ENCODE measurements around the gene RPS3. TPM values are rescaled to one million over a fixed set of nuclear protein-coding genes. Genes with fewer than 3 reads are reported as not detected.

Gene RPS3
- total and polyA plus RNA-seq, 9 of the 15 experiments (the other 6 are each of a cell fraction or from before 2014, with no cell fraction given), result 2,700 to 5,771 (median 3,679) TPM

- TF ChIP-seq, protein P1, sequence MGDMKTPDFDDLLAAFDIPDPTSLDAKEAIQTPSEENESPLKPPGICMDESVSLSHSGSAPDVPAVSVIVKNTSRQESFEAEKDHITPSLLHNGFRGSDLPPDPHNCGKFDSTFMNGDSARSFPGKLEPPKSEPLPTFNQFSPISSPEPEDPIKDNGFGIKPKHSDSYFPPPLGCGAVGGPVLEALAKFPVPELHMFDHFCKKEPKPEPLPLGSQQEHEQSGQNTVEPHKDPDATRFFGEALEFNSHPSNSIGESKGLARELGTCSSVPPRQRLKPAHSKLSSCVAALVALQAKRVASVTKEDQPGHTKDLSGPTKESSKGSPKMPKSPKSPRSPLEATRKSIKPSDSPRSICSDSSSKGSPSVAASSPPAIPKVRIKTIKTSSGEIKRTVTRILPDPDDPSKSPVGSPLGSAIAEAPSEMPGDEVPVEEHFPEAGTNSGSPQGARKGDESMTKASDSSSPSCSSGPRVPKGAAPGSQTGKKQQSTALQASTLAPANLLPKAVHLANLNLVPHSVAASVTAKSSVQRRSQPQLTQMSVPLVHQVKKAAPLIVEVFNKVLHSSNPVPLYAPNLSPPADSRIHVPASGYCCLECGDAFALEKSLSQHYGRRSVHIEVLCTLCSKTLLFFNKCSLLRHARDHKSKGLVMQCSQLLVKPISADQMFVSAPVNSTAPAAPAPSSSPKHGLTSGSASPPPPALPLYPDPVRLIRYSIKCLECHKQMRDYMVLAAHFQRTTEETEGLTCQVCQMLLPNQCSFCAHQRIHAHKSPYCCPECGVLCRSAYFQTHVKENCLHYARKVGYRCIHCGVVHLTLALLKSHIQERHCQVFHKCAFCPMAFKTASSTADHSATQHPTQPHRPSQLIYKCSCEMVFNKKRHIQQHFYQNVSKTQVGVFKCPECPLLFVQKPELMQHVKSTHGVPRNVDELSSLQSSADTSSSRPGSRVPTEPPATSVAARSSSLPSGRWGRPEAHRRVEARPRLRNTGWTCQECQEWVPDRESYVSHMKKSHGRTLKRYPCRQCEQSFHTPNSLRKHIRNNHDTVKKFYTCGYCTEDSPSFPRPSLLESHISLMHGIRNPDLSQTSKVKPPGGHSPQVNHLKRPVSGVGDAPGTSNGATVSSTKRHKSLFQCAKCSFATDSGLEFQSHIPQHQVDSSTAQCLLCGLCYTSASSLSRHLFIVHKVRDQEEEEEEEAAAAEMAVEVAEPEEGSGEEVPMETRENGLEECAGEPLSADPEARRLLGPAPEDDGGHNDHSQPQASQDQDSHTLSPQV (IDR thresholded peaks at IDR 0.05), result no peak
- TF ChIP-seq C11orf30 (IDR thresholded peaks at IDR 0.05; ENCODE audit: low read depth) (no peak), KLF16 (IDR thresholded peaks at IDR 0.05) (0 out of 2 replicates have a peak, but pooled peaks have one; percentile 20), PHB2 (IDR thresholded peaks at IDR 0.05; ENCODE audit: low read depth) (no peak), ZNF263 (CRISPR knock-in tag; IDR thresholded peaks at IDR 0.05; ENCODE audit: borderline replicate concordance) (no peak), TCF3 (CRISPR knock-in tag; IDR thresholded peaks at IDR 0.05) (peak; percentile 93), ZNF197 (CRISPR knock-in tag; IDR thresholded peaks at IDR 0.05; ENCODE audit: low read depth) (no peak), PML (IDR thresholded peaks at IDR 0.05; ENCODE audit: low read length) (no peak), ZNF780A (CRISPR knock-in tag; IDR thresholded peaks at IDR 0.05) (no peak), PHF8 (IDR thresholded peaks at IDR 0.05; ENCODE audit: borderline replicate concordance, low read length) (no peak), KLF10 (CRISPR knock-in tag; IDR thresholded peaks at IDR 0.05) (no peak), ZFP1 (CRISPR knock-in tag; IDR thresholded peaks at IDR 0.05) (no peak), UBTF (IDR thresholded peaks at IDR 0.05; ENCODE audit: borderline replicate concordance in 1 of 2, low read depth in 2 of 2, low read length in 2 of 2) (no peak), MCM7 (IDR thresholded peaks at IDR 0.05) (no peak), PHB (CRISPR knock-in tag; IDR thresholded peaks at IDR 0.05) (no peak), CHD2 (IDR thresholded peaks at IDR 0.05; ENCODE audit: low read depth, low read length) (no peak), TFAM (CRISPR knock-in tag; conservative IDR thresholded peaks at IDR 0.05) (no peak), ZNF561 (CRISPR knock-in tag; conservative IDR thresholded peaks at IDR 0.05) (no peak), GTF2E2 (tag; IDR thresholded peaks at IDR 0.05) (no peak), LEF1 (IDR thresholded peaks at IDR 0.05) (no peak), ZNF146 (CRISPR knock-in tag; IDR thresholded peaks at IDR 0.05; ENCODE audit: unreplicated experiment) (no peak)
- TF ChIP-seq, protein P2, sequence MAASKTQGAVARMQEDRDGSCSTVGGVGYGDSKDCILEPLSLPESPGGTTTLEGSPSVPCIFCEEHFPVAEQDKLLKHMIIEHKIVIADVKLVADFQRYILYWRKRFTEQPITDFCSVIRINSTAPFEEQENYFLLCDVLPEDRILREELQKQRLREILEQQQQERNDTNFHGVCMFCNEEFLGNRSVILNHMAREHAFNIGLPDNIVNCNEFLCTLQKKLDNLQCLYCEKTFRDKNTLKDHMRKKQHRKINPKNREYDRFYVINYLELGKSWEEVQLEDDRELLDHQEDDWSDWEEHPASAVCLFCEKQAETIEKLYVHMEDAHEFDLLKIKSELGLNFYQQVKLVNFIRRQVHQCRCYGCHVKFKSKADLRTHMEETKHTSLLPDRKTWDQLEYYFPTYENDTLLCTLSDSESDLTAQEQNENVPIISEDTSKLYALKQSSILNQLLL (CRISPR knock-in tag; IDR thresholded peaks at IDR 0.05; ENCODE audit: borderline replicate concordance), result no peak
These were observed 23.2 kb downstream of the RPS3 start (continued) for GRCh38 chr11:75422248-75423231.

Data from K562 (cell line).